Loucy (cell line): ENCODE results near the gene MINK1.

ENCODE experiments used
- CTCF ChIP-seq: fragments of 200-600 bp; sonication (generic); conservative IDR thresholded peaks from 2 replicates; pipeline ENCODE4 v1.5.1; 2014; ENCODE audit warnings: mild to moderate bottlenecking, antibody characterized with exemption, low read length
- EZH2phosphoT487 ChIP-seq: fragments of 200-600 bp; IDR thresholded peaks from 2 replicates; pipeline ENCODE4 v1.6.1; 2018; ENCODE audit warnings: antibody characterized with exemption, mild to moderate bottlenecking, moderate library complexity, borderline replicate concordance

GRCh38 chr17:4807605-4808377, 25.3 kb upstream of the MINK1 start:
- TF ChIP-seq CTCF = no peak
- no peak for TF ChIP-seq EZH2phosphoT487
